ENCODE data around the gene CRABP2. TPM values are rescaled to one million over a fixed set of nuclear protein-coding genes. Genes with fewer than 3 reads are reported as not detected.
A peak's percentile ranks its signal among the peaks of the same experiment; 100 is the strongest.

The CRABP2 gene
- total RNA-seq, 1 donor from 2014 or later = 0.55 TPM

DNA sequence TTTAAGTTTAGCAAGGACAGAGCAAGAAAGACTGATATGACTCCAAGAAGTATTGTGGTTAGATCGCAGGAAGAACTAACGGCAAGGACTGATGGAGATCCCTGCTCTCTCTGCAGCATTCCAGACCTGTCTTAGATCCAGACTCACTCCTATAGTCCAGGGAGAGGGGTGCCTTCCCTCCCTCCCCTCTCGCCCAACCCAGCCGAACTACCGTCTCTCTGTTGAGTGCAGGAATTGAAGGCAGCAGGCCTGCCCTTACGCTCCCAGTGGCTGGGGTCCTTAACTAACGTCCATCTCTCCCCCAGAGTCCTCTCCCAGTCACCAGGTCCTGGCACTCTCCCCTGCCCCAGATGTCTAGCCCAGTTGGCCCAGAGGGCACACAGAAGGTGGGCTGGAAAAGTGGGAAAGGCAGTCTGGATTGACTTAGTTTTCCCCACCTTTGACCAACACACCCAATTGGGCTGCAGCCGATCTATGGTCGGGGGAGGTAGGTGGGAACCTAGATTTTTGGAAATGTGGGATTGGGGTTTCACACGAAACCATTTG, 1.1 kb downstream of the CRABP2 start:
- ATAC-seq (ENCODE audit: low read depth) (no peak), DNase-seq (no peak)
- peaks cover 32% of the 10 kb centered on the region for H3K27me3 Mint-ChIP-seq
- TF ChIP-seq, protein P1, sequence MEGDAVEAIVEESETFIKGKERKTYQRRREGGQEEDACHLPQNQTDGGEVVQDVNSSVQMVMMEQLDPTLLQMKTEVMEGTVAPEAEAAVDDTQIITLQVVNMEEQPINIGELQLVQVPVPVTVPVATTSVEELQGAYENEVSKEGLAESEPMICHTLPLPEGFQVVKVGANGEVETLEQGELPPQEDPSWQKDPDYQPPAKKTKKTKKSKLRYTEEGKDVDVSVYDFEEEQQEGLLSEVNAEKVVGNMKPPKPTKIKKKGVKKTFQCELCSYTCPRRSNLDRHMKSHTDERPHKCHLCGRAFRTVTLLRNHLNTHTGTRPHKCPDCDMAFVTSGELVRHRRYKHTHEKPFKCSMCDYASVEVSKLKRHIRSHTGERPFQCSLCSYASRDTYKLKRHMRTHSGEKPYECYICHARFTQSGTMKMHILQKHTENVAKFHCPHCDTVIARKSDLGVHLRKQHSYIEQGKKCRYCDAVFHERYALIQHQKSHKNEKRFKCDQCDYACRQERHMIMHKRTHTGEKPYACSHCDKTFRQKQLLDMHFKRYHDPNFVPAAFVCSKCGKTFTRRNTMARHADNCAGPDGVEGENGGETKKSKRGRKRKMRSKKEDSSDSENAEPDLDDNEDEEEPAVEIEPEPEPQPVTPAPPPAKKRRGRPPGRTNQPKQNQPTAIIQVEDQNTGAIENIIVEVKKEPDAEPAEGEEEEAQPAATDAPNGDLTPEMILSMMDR (IDR thresholded peaks at IDR 0.05) = no peak
- no peaks in the 10 kb centered on the region for H3K36me3 Mint-ChIP-seq (ENCODE audit: low read depth)
- ChIA-PET POLR2A (interaction anchor here (1.4 to 1.6 kb wide), 2 partner anchors 21 to 24 kb away, joined by 3 to 6 read pairs; partner anchors contain the start of gene METTL25B), CTCF (interaction anchor here (0.7 to 2.0 kb wide), 3 partner anchors 15 to 28 kb away, joined by 3 to 6 read pairs (median 6); no protein-coding TSS in a partner anchor)
- no peak overlapping the region for H3K27ac Mint-ChIP-seq
- H3K4me1 Mint-ChIP-seq = peaks cover 28% of the 10 kb centered on the region
- intact Hi-C loops (cut with micrococcal nuclease) = no loop called here
- H3K9me3 Mint-ChIP-seq = no peaks in the 10 kb centered on the region
- H3K4me3 Mint-ChIP-seq = peak overlapping the region; percentile 41

DNA sequence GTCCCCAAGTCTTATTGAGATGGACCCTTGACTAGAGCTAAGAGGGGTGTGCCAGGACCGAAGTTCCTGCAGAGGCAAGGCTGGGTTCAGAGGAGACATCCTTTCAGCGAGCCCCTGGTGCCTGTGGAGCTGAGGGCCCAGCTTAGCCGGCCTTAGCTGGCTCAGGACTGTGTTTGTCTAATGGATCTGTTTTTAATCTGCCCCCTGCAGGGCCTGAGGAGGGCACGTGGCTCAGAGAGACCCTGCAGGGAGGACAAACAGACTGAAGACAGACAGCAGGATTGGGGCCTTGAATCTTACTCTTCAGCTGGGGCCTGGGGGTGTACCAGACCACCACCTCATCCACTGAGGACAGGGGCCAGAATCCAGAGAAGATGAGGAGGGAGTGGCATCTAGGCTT, 1.6 kb downstream of the CRABP2 start:
- H3K4me1 Mint-ChIP-seq = peaks cover 28% of the 10 kb centered on the region
- ATAC-seq (ENCODE audit: low read depth) (no peak), DNase-seq (no peak)
- POLR2A ChIA-PET = interaction anchor here (1.4 kb wide), 1 partner anchor 24 kb away, joined by 3 read pairs; the partner anchor contains the start of gene METTL25B
- no peak overlapping the region for H3K4me3 Mint-ChIP-seq
- intact Hi-C loops (cut with micrococcal nuclease) = no loop called here
- peaks cover 35% of the 10 kb centered on the region for H3K27me3 Mint-ChIP-seq
- TF ChIP-seq, protein P1 (IDR thresholded peaks at IDR 0.05) = no peak
- no peaks in the 10 kb centered on the region for H3K9me3 Mint-ChIP-seq
- H3K36me3 Mint-ChIP-seq (ENCODE audit: low read depth) = no peaks in the 10 kb centered on the region
- H3K27ac Mint-ChIP-seq = no peak overlapping the region
- CTCF ChIA-PET = interaction anchor here (1.5 kb wide), 1 partner anchor 14 kb away, joined by 6 read pairs; no protein-coding TSS in a partner anchor

DNA sequence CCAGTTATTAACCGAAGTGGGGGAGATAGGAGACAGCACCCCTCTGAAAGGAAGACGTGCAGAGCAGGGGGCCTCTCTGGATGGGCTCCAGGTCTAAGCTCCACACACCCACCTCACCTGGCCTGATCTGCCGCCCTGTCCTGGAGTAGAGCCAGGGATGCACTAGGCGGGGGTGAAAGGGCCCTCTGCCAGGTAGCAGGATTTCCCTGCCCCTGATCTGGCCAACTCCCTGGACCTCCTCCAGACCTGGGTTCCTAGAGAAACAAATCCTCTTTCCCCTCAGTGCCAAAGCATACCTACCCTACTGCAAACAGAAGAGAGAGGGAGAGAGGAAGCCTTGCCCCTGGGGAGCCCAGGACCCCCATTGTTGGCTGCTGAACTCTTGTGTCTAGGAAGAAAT, 2.0 kb downstream of the CRABP2 start:
- TF ChIP-seq, protein P1 (IDR thresholded peaks at IDR 0.05) = no peak
- H3K4me3 Mint-ChIP-seq = no peak overlapping the region
- intact Hi-C loops (cut with micrococcal nuclease) = no loop called here

DNA sequence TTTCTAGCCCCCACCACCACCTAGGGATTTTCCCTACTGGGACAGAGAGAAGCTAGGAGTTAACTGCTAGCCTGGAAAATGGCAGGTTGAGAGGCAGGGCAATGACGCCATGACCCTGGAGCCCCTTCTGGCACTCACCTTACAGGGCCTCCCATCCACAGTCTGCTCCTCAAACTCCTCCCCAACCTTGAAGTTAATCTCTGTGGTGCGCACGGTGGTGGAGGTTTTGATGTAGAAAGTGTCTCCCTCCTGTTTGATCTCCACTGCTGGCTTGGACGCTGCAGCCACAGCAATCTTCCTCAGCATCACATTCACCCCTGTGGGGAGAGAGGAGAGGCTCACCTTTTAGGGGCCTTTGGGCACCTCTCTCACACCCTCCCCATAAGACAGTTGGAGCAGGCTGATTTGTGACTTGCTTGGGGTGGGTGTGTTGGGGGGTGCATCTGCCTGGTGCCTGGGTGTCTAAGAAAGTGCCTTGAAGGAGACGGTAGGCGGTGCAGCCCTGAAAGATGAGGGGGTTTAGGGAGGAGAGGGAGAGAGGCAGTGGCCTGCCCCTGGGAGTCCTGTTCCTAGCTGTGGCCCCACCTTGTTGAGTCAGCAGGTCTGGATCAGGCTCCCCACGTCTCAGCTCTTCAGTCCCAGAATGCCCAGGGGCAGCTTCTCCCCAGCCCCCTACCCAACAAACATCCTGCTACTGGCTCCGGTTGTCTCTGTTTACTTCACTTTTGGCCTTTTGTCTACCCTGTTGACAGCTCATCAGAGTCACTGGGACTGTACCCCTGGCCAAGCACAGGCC, 4.4 kb downstream of the CRABP2 start:
- Mint-ChIP-seq H3K9me3 (no peaks in the 10 kb centered on the region), H3K27ac (no peak overlapping the region), H3K4me3 (no peak overlapping the region), H3K36me3 (ENCODE audit: low read depth) (no peaks in the 10 kb centered on the region), H3K4me1 (peaks cover 18% of the 10 kb centered on the region), H3K27me3 (peaks cover 52% of the 10 kb centered on the region)
- intact Hi-C loops (cut with micrococcal nuclease) = no loop called here
- ChIA-PET CTCF (interaction anchor here (1.0 to 1.5 kb wide), 4 partner anchors 10 to 25 kb away, joined by 3 read pairs; no protein-coding TSS in a partner anchor), POLR2A (no interaction called here)
- DNase-seq (no peak), ATAC-seq (ENCODE audit: low read depth) (no peak)
- TF ChIP-seq, protein P1 (IDR thresholded peaks at IDR 0.05) = no peak

More for the DNA sequence above, 2.0 kb downstream of the CRABP2 start:
- no peak for DNase-seq
- Mint-ChIP-seq H3K36me3 (ENCODE audit: low read depth) (no peaks in the 10 kb centered on the region), H3K9me3 (no peaks in the 10 kb centered on the region), H3K27me3 (peaks cover 36% of the 10 kb centered on the region), H3K4me1 (peaks cover 28% of the 10 kb centered on the region), H3K27ac (no peak overlapping the region)
- no peak for ATAC-seq (ENCODE audit: low read depth)
- ChIA-PET CTCF (interaction anchor here (1.5 kb wide), 1 partner anchor 14 kb away, joined by 6 read pairs; no protein-coding TSS in a partner anchor), POLR2A (no interaction called here)

DNA sequence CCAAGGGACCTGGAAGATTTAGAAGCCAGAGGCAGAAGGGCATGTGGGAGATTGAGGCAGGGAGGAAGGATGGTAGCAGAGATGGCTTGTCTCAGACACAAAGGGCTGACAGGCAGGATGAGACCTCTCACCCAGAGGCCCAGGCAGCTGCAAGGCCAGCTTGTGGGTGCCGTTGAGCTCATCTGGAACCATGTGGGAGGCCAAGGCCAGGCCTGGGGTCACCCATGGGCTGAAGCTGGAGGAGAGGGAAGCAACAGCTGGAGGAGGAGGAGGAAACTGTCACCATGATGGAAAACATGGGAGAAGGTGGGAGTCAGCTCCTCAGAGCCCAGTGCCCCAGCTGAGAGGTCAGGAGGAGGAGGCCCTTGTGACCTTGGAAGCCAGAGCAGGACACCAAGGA, 6.4 kb downstream of the CRABP2 start:
- DNase-seq = no peak
- peaks cover 2% of the 10 kb centered on the region for H3K4me1 Mint-ChIP-seq
- intact Hi-C loops (cut with micrococcal nuclease) = no loop called here
- TF ChIP-seq, protein P1 (IDR thresholded peaks at IDR 0.05) = no peak
- H3K27me3 Mint-ChIP-seq = peaks cover 49% of the 10 kb centered on the region
- CTCF ChIA-PET = interaction anchor here (1.7 kb wide), 1 partner anchor 9 kb away, joined by 5 read pairs; no protein-coding TSS in a partner anchor
- no peak overlapping the region for H3K4me3 Mint-ChIP-seq
- H3K27ac Mint-ChIP-seq = no peak overlapping the region
- H3K36me3 Mint-ChIP-seq (ENCODE audit: low read depth) = no peaks in the 10 kb centered on the region
- ATAC-seq (ENCODE audit: low read depth) = no peak
- POLR2A ChIA-PET = no interaction called here
- no peaks in the 10 kb centered on the region for H3K9me3 Mint-ChIP-seq

Measured in activated B cell treated with CpG ODN at 0.5 μM for 24 hours (primary cell).